ENCODE results near the gene TRIM42. TPM values are rescaled to one million over a fixed set of nuclear protein-coding genes. Genes with fewer than 3 reads are reported as not detected.

TRIM42 gene
- total RNA-seq, 1 donor from 2014 or later = not detected

DNA sequence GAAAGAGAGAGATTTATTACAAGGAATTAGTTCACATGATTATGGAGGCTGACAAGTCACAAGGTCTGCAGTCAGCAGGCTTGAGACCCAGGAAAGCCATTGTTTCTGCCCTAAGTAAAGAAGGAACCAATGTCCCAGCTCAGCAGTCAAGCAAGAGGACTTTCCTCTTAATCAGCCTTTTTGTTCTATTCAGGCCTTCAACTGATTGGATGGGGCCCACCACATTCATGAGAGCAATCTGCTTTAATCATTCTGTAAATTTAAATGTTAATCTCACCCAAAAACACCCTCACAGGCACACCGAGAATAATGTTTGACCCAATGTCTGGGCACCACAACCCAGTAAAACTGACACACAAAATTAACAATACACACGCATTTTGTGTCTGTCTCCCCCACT, 64.3 kb downstream of the TRIM42 start:
- H3K27ac ChIP-seq (ENCODE audit: low read depth, low read length) = no peak overlapping the region
- no peak overlapping the region for H3K4me3 ChIP-seq (ENCODE audit: insufficient read depth, low read depth, low read length)
- TF ChIP-seq EZH2 (IDR thresholded peaks at IDR 0.05; ENCODE audit: insufficient read depth, low read length) = no peak
- TF ChIP-seq, protein P1, sequence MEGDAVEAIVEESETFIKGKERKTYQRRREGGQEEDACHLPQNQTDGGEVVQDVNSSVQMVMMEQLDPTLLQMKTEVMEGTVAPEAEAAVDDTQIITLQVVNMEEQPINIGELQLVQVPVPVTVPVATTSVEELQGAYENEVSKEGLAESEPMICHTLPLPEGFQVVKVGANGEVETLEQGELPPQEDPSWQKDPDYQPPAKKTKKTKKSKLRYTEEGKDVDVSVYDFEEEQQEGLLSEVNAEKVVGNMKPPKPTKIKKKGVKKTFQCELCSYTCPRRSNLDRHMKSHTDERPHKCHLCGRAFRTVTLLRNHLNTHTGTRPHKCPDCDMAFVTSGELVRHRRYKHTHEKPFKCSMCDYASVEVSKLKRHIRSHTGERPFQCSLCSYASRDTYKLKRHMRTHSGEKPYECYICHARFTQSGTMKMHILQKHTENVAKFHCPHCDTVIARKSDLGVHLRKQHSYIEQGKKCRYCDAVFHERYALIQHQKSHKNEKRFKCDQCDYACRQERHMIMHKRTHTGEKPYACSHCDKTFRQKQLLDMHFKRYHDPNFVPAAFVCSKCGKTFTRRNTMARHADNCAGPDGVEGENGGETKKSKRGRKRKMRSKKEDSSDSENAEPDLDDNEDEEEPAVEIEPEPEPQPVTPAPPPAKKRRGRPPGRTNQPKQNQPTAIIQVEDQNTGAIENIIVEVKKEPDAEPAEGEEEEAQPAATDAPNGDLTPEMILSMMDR (IDR thresholded peaks at IDR 0.05; ENCODE audit: insufficient read depth, low read depth, low read length) = no peak
- H2AFZ ChIP-seq (ENCODE audit: low read depth, low read length) = no peak overlapping the region
- H3K4me2 ChIP-seq (ENCODE audit: low read length) = no peak overlapping the region
- peaks cover 14% of the 10 kb centered on the region for H3K27me3 ChIP-seq (ENCODE audit: insufficient read depth, low read length)
- DNase-seq (ENCODE audit: low read depth) (no peak), FAIRE-seq (no peak)
- H3K4me1 ChIP-seq (ENCODE audit: insufficient read depth, low read length) = no peaks in the 10 kb centered on the region
- H3K9me3 ChIP-seq (ENCODE audit: insufficient read depth, low read depth, low read length) = no peaks in the 10 kb centered on the region
- Mint-ChIP-seq H3K4me1 (ENCODE audit: low read depth, unreplicated experiment) (peaks cover 6% of the 10 kb centered on the region), H3K36me3 (ENCODE audit: low read depth, unreplicated experiment) (no peaks in the 10 kb centered on the region), H3K4me3 (ENCODE audit: unreplicated experiment) (no peak overlapping the region), H3K9me3 (ENCODE audit: unreplicated experiment) (peaks cover 6% of the 10 kb centered on the region), H3K27me3 (ENCODE audit: low read depth, unreplicated experiment) (peaks cover 27% of the 10 kb centered on the region), H3K27ac (ENCODE audit: unreplicated experiment) (no peak overlapping the region)
- H3K9ac ChIP-seq (ENCODE audit: low read length) = no peak overlapping the region
- H3K36me3 ChIP-seq (ENCODE audit: insufficient read depth, low read length) = no peaks in the 10 kb centered on the region
- H4K20me1 ChIP-seq (ENCODE audit: insufficient read depth, low read length) = no peaks in the 10 kb centered on the region
- H3K79me2 ChIP-seq (ENCODE audit: insufficient read depth, low read length) = no peaks in the 10 kb centered on the region

DNA sequence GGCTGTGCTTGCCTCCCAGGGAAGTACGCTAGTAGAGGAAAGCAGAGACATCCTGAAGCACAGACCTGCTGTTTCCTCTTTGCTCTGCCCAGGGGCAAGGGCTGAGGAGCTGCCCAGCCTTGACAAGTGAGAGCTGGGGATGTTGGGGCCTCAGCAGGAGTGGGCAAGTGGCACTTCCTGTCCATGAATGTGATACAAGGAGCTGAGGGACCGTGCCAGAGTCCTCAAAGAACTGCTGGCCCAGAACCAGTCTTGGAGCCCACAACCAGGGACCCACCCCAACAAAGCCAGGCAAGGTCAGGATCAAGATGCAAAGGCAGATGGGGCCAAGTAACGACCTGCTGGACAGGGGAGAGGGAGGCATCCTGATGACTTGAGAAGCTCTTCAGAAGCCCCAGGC, 70.3 kb downstream of the TRIM42 start:
- no peak for TF ChIP-seq EZH2 (IDR thresholded peaks at IDR 0.05; ENCODE audit: insufficient read depth, low read length)
- TF ChIP-seq, protein P1 (IDR thresholded peaks at IDR 0.05; ENCODE audit: insufficient read depth, low read depth, low read length) = no peak
- Mint-ChIP-seq H3K9me3 (ENCODE audit: unreplicated experiment) (peaks cover 6% of the 10 kb centered on the region), H3K4me1 (ENCODE audit: low read depth, unreplicated experiment) (no peaks in the 10 kb centered on the region), H3K36me3 (ENCODE audit: low read depth, unreplicated experiment) (no peaks in the 10 kb centered on the region), H3K27ac (ENCODE audit: unreplicated experiment) (no peak overlapping the region), H3K27me3 (ENCODE audit: low read depth, unreplicated experiment) (peaks cover 55% of the 10 kb centered on the region), H3K4me3 (ENCODE audit: unreplicated experiment) (no peak overlapping the region)
- H3K27ac ChIP-seq (ENCODE audit: low read depth, low read length) = no peak overlapping the region
- H3K9me3 ChIP-seq (ENCODE audit: insufficient read depth, low read depth, low read length) = no peaks in the 10 kb centered on the region
- H3K36me3 ChIP-seq (ENCODE audit: insufficient read depth, low read length) = no peaks in the 10 kb centered on the region
- H3K4me1 ChIP-seq (ENCODE audit: insufficient read depth, low read length) = no peaks in the 10 kb centered on the region
- H4K20me1 ChIP-seq (ENCODE audit: insufficient read depth, low read length) = no peaks in the 10 kb centered on the region
- no peaks in the 10 kb centered on the region for H3K27me3 ChIP-seq (ENCODE audit: insufficient read depth, low read length)
- FAIRE-seq (no peak), DNase-seq (ENCODE audit: low read depth) (no peak)
- H3K9ac ChIP-seq (ENCODE audit: low read length) = no peak overlapping the region
- H3K4me3 ChIP-seq (ENCODE audit: insufficient read depth, low read depth, low read length) = no peak overlapping the region
- H3K79me2 ChIP-seq (ENCODE audit: insufficient read depth, low read length) = no peaks in the 10 kb centered on the region
- H2AFZ ChIP-seq (ENCODE audit: low read depth, low read length) = no peak overlapping the region
- H3K4me2 ChIP-seq (ENCODE audit: low read length) = no peak overlapping the region

DNA sequence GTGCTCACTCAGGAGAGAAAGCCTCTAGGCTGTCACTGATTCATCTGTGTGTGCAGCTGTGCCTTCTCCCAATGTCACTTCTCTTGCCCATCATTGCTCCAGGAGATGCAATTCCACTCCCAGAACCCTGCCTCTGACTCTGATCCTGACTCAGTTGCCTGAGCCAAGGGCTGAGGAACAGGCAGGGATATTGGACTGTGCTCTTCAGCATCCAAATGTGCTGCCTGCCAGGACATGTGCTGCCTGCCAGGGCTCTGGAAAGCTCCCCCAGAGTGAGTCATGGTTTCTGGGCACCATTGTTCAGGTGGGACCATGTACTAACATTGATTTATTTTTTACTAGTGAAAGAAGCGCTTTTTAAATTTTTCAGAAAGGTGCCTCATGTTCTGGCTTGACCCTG, 71.0 kb downstream of the TRIM42 start:
- H3K9ac ChIP-seq (ENCODE audit: low read length) = no peak overlapping the region
- H3K9me3 ChIP-seq (ENCODE audit: insufficient read depth, low read depth, low read length) = no peaks in the 10 kb centered on the region
- no peaks in the 10 kb centered on the region for H4K20me1 ChIP-seq (ENCODE audit: insufficient read depth, low read length)
- FAIRE-seq (no peak), DNase-seq (ENCODE audit: low read depth) (no peak)
- no peaks in the 10 kb centered on the region for H3K79me2 ChIP-seq (ENCODE audit: insufficient read depth, low read length)
- no peak overlapping the region for H2AFZ ChIP-seq (ENCODE audit: low read depth, low read length)
- no peak overlapping the region for H3K4me2 ChIP-seq (ENCODE audit: low read length)
- Mint-ChIP-seq H3K9me3 (ENCODE audit: unreplicated experiment) (peaks cover 4% of the 10 kb centered on the region), H3K4me1 (ENCODE audit: low read depth, unreplicated experiment) (no peaks in the 10 kb centered on the region), H3K4me3 (ENCODE audit: unreplicated experiment) (no peak overlapping the region), H3K27me3 (ENCODE audit: low read depth, unreplicated experiment) (peaks cover 53% of the 10 kb centered on the region), H3K27ac (ENCODE audit: unreplicated experiment) (no peak overlapping the region), H3K36me3 (ENCODE audit: low read depth, unreplicated experiment) (peaks cover 2% of the 10 kb centered on the region)
- no peak overlapping the region for H3K27ac ChIP-seq (ENCODE audit: low read depth, low read length)
- no peaks in the 10 kb centered on the region for H3K4me1 ChIP-seq (ENCODE audit: insufficient read depth, low read length)
- no peaks in the 10 kb centered on the region for H3K27me3 ChIP-seq (ENCODE audit: insufficient read depth, low read length)
- TF ChIP-seq, protein P1 (IDR thresholded peaks at IDR 0.05; ENCODE audit: insufficient read depth, low read depth, low read length) = no peak
- TF ChIP-seq EZH2 (IDR thresholded peaks at IDR 0.05; ENCODE audit: insufficient read depth, low read length) = no peak
- H3K36me3 ChIP-seq (ENCODE audit: insufficient read depth, low read length) = no peaks in the 10 kb centered on the region
- no peak overlapping the region for H3K4me3 ChIP-seq (ENCODE audit: insufficient read depth, low read depth, low read length)
